ENCODE measurements around the gene WDR47.
A peak's percentile ranks its signal among the peaks of the same experiment; 100 is the strongest.

WDR47 gene

GRCh38 chr1:109041621-109042468 lies at the start of gene WDR47:
Gene WDR47 (minus strand): TSS chr1:109042102. CDS start chr1:109023512, 18,590 bp downstream.
- peak within 1 kb of the TSS; percentile 93 for H3K4me3 ChIP-seq (ENCODE audit: low read depth, low read length)
- TF ChIP-seq CTCF (IDR thresholded peaks at IDR 0.05; ENCODE audit: low read depth, low read length), result no peak

GRCh38 chr1:109091078-109091838 lies 49.4 kb upstream of the WDR47 start:
- no peak for TF ChIP-seq CTCF (IDR thresholded peaks at IDR 0.05; ENCODE audit: low read depth, low read length)

GRCh38 chr1:109090196-109091077 lies 48.5 kb upstream of the WDR47 start, which contains the start of gene TMEM167B:
Gene TMEM167B (plus strand): TSS chr1:109090764. CDS start chr1:109090873, 109 bp downstream.
- no peak for TF ChIP-seq CTCF (IDR thresholded peaks at IDR 0.05; ENCODE audit: low read depth, low read length)
- peak within 1 kb of the TSS; percentile 72 for H3K4me3 ChIP-seq (ENCODE audit: low read depth, low read length)

More at GRCh38 chr1:109091078-109091838, 49.4 kb upstream of the WDR47 start:
- H3K4me3 ChIP-seq (ENCODE audit: low read depth, low read length), result peak overlapping the region; percentile 72

- TF ChIP-seq CTCF (IDR thresholded peaks at IDR 0.05; ENCODE audit: low read depth, low read length), result peak; percentile 17; the same call in 1 of the 2 replicates
- H3K4me3 ChIP-seq (ENCODE audit: low read depth, low read length), result no peak overlapping the region
Measured at GRCh38 chr1:109089242-109090015, 47.5 kb upstream of the WDR47 start.

GRCh38 chr1:109084563-109085517 lies 42.9 kb upstream of the WDR47 start:
- no peak for TF ChIP-seq CTCF (IDR thresholded peaks at IDR 0.05; ENCODE audit: low read depth, low read length)
- H3K4me3 ChIP-seq (ENCODE audit: low read depth, low read length), result no peak overlapping the region
